Measurements from ENCODE around the gene YPEL1.
"Not testable (repeated sequence)": the region's sequence is repeated elsewhere in the genome, so short reads cannot be mapped to it uniquely, and the experiment has no call there.

Gene YPEL1

GRCh38 chr22:21730535-21731308 lies 4.9 kb downstream of the YPEL1 start:
- Histone ChIP-seq H2AFZ (ENCODE audit: low read length) (no peak overlapping the region), H3K79me2 (ENCODE audit: insufficient read depth, low read length) (no peaks in the 10 kb centered on the region), H3K27ac (ENCODE audit: low read depth, low read length, poor library complexity, severe bottlenecking) (peak overlapping the region; percentile 52), H3F3A (ENCODE audit: insufficient read depth, low read length) (no peaks in the 10 kb centered on the region), H3K4me3 (ENCODE audit: low read depth, low read length, poor library complexity, severe bottlenecking) (no peak overlapping the region), H3K27me3 (ENCODE audit: insufficient read depth, low read length) (no peaks in the 10 kb centered on the region), H3K9me2 (ENCODE audit: low read depth, low read length) (no peaks in the 10 kb centered on the region), H4K20me1 (ENCODE audit: insufficient read depth, low read length) (no peaks in the 10 kb centered on the region), H3K4me1 (ENCODE audit: insufficient read depth, low read length, severe bottlenecking) (peaks cover 44% of the 10 kb centered on the region), H3K36me3 (ENCODE audit: insufficient read depth, low read length) (no peaks in the 10 kb centered on the region), H3K9ac (ENCODE audit: low read length) (no peak overlapping the region), H3K4me2 (ENCODE audit: low read length) (no peak overlapping the region), H3K9me3 (ENCODE audit: low read length) (no peaks in the 10 kb centered on the region)
- no peak for TF ChIP-seq CTCF (IDR thresholded peaks at IDR 0.05; ENCODE audit: low read length)

GRCh38 chr22:21729184-21729583 lies 6.4 kb downstream of the YPEL1 start:
- not testable (repeated sequence) for H3K9ac ChIP-seq (ENCODE audit: low read length); H2AFZ ChIP-seq (ENCODE audit: low read length); H3K9me3 ChIP-seq (ENCODE audit: low read length); H3K27me3 ChIP-seq (ENCODE audit: insufficient read depth, low read length); H3K36me3 ChIP-seq (ENCODE audit: insufficient read depth, low read length); H4K20me1 ChIP-seq (ENCODE audit: insufficient read depth, low read length); H3K9me2 ChIP-seq (ENCODE audit: low read depth, low read length); H3F3A ChIP-seq (ENCODE audit: insufficient read depth, low read length); H3K4me2 ChIP-seq (ENCODE audit: low read length); H3K27ac ChIP-seq (ENCODE audit: low read depth, low read length, poor library complexity, severe bottlenecking); H3K4me3 ChIP-seq (ENCODE audit: low read depth, low read length, poor library complexity, severe bottlenecking); H3K79me2 ChIP-seq (ENCODE audit: insufficient read depth, low read length)
- H3K4me1 ChIP-seq (ENCODE audit: insufficient read depth, low read length, severe bottlenecking), result peaks cover 34% of the 10 kb centered on the region

- TF ChIP-seq EZH2 (IDR thresholded peaks at IDR 0.05; ENCODE audit: borderline replicate concordance, low read length) (no peak), CTCF (IDR thresholded peaks at IDR 0.05; ENCODE audit: low read length) (no peak)
- Histone ChIP-seq H3K27ac (ENCODE audit: low read depth, low read length, poor library complexity, severe bottlenecking) (no peak overlapping the region), H3K4me1 (ENCODE audit: insufficient read depth, low read length, severe bottlenecking) (peaks cover 33% of the 10 kb centered on the region), H3F3A (ENCODE audit: insufficient read depth, low read length) (no peaks in the 10 kb centered on the region), H3K9ac (ENCODE audit: low read length) (no peak overlapping the region), H3K4me2 (ENCODE audit: low read length) (no peak overlapping the region), H2AFZ (ENCODE audit: low read length) (no peak overlapping the region), H3K36me3 (ENCODE audit: insufficient read depth, low read length) (no peaks in the 10 kb centered on the region), H3K79me2 (ENCODE audit: insufficient read depth, low read length) (no peaks in the 10 kb centered on the region), H3K27me3 (ENCODE audit: insufficient read depth, low read length) (no peaks in the 10 kb centered on the region), H3K9me2 (ENCODE audit: low read depth, low read length) (no peaks in the 10 kb centered on the region), H3K9me3 (ENCODE audit: low read length) (no peaks in the 10 kb centered on the region), H4K20me1 (ENCODE audit: insufficient read depth, low read length) (no peaks in the 10 kb centered on the region), H3K4me3 (ENCODE audit: low read depth, low read length, poor library complexity, severe bottlenecking) (no peak overlapping the region)
Measured at GRCh38 chr22:21728270-21728669, 7.3 kb downstream of the YPEL1 start.

- Histone ChIP-seq H3K4me2 (ENCODE audit: low read length) (no peak overlapping the region), H3K9ac (ENCODE audit: low read length) (no peak overlapping the region), H3K9me3 (ENCODE audit: low read length) (no peaks in the 10 kb centered on the region), H3K27me3 (ENCODE audit: insufficient read depth, low read length) (no peaks in the 10 kb centered on the region), H3K79me2 (ENCODE audit: insufficient read depth, low read length) (no peaks in the 10 kb centered on the region), H3K36me3 (ENCODE audit: insufficient read depth, low read length) (no peaks in the 10 kb centered on the region), H3K4me1 (ENCODE audit: insufficient read depth, low read length, severe bottlenecking) (peaks cover 37% of the 10 kb centered on the region), H3K4me3 (ENCODE audit: low read depth, low read length, poor library complexity, severe bottlenecking) (no peak overlapping the region), H4K20me1 (ENCODE audit: insufficient read depth, low read length) (no peaks in the 10 kb centered on the region), H3K9me2 (ENCODE audit: low read depth, low read length) (no peaks in the 10 kb centered on the region), H3F3A (ENCODE audit: insufficient read depth, low read length) (no peaks in the 10 kb centered on the region), H3K27ac (ENCODE audit: low read depth, low read length, poor library complexity, severe bottlenecking) (no peak overlapping the region), H2AFZ (ENCODE audit: low read length) (no peak overlapping the region)
- no peak for TF ChIP-seq EZH2 (IDR thresholded peaks at IDR 0.05; ENCODE audit: borderline replicate concordance, low read length)
- no peak for TF ChIP-seq CTCF (IDR thresholded peaks at IDR 0.05; ENCODE audit: low read length)
Measured at GRCh38 chr22:21727768-21728167, 7.8 kb downstream of the YPEL1 start.

Measured in OCI-LY1 (cell line).